Prostate gland (tissue), 2 donors: ENCODE data around the gene GDPGP1.

Experiments used
- POLR2A ChIP-seq: fragments of 450-650 bp; IDR thresholded peaks from one replicate; pipeline ENCODE4 v1.6.1; 2016; ENCODE audit warnings: antibody characterized with exemption, mild to moderate bottlenecking
- TF ChIP-seq, protein P1 (sequence below), 4 experiments: fragments of 200-600 bp in 2 of 4; fragments of 450-650 bp in 2 of 4; sonication (generic) in 2 of 4; IDR thresholded peaks; 1 replicate in 3 of 4; 2 replicates in 1 of 4; pipeline ENCODE4 v1.5.1; 2016 to 2019; ENCODE audit warnings: antibody characterized with exemption in 4 of 4, mild to moderate bottlenecking in 2 of 4, moderate library complexity in 2 of 4

DNA sequence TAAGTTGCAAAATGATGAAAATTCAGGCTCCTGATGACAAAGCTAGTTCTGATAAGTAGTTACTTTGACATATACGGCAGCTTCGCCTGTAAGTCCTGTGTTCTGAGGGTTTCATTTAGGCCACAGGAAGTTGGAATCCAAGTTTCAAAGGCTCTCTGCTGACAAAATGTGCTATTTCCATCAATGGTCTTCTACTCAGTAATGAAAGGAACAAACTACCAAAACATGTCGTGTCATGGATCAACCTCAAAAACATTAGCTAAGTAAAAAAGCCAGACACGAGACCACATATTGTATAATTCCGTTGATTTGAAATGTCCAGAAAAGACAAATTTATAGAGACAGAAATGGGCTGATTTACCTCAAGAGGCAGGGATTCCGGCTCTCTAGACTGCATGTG lies 53.9 kb downstream of the GDPGP1 start:
- TF ChIP-seq, protein P1, sequence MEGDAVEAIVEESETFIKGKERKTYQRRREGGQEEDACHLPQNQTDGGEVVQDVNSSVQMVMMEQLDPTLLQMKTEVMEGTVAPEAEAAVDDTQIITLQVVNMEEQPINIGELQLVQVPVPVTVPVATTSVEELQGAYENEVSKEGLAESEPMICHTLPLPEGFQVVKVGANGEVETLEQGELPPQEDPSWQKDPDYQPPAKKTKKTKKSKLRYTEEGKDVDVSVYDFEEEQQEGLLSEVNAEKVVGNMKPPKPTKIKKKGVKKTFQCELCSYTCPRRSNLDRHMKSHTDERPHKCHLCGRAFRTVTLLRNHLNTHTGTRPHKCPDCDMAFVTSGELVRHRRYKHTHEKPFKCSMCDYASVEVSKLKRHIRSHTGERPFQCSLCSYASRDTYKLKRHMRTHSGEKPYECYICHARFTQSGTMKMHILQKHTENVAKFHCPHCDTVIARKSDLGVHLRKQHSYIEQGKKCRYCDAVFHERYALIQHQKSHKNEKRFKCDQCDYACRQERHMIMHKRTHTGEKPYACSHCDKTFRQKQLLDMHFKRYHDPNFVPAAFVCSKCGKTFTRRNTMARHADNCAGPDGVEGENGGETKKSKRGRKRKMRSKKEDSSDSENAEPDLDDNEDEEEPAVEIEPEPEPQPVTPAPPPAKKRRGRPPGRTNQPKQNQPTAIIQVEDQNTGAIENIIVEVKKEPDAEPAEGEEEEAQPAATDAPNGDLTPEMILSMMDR (IDR thresholded peaks at IDR 0.05) = no peak
- no peak for TF ChIP-seq POLR2A
